IMR-90 (cell line): Measurements from ENCODE around the gene KRTAP10-6. TPM values are rescaled to one million over a fixed set of nuclear protein-coding genes. Genes with fewer than 3 reads are reported as not detected.
"Not testable (repeated sequence)": the region's sequence is repeated elsewhere in the genome, so short reads cannot be mapped to it uniquely, and the experiment has no call there.

Experiments
- ATAC-seq: fragments of 200-7000 bp; cut with Tn5 transposase; 2 replicates; pipeline ENCODE4 v1.9.1; 2020; ENCODE audit warnings: low read depth, mild to moderate bottlenecking, moderate library complexity
- BruUV-seq: library from RNA; stranded (reverse); fragments of 400-500 nt; replicated peaks from 2 replicates; lab custom pipeline; 2021; lab: Mats Ljungman, UMichigan
- CTCF ChIA-PET: fragments of 300-600 bp; formaldehyde crosslinking; extraction: SDS; loops from one replicate; lab custom pipeline; 2021; ENCODE audit warnings: antibody characterized with exemption; lab: Yijun Ruan, JAX
- POLR2A ChIA-PET: fragments of 300-600 bp; sonication (Branson Sonifier 250); formaldehyde crosslinking; loops from one replicate; lab custom pipeline; 2022; ENCODE audit warnings: antibody characterized with exemption; ENCODE audit not compliant: unreplicated experiment; lab: Charles Lee
- DNase-seq: peaks from one replicate; pipeline ENCODE4 v3.0.0; 2013
- H2AFZ ChIP-seq: replicated peaks from 2 replicates; pipeline ENCODE3; 2013; ENCODE audit warnings: low read length, mild to moderate bottlenecking; ENCODE audit not compliant: poor library complexity
- H2AK5ac ChIP-seq: 2 replicates; pipeline ENCODE4 v1.6.1; 2013; ENCODE audit warnings: low read depth, low read length, inconsistent platforms
- H2AK9ac ChIP-seq: replicated peaks from 2 replicates; pipeline ENCODE3; 2013; ENCODE audit warnings: mild to moderate bottlenecking, low read depth, low read length, moderate library complexity; ENCODE audit not compliant: poor library complexity
- H2BK120ac ChIP-seq: 2 replicates; pipeline ENCODE4 v1.6.1; 2013; ENCODE audit warnings: low read depth, low read length, inconsistent platforms
- H2BK15ac ChIP-seq: 3 replicates; pipeline ENCODE4 v1.6.1; 2013; ENCODE audit warnings: low read depth, low read length, inconsistent platforms
- H2BK20ac ChIP-seq: 2 replicates; pipeline ENCODE4 v1.6.1; 2013; ENCODE audit warnings: low read depth, mild to moderate bottlenecking, inconsistent platforms, low read length, moderate library complexity
- H2BK5ac ChIP-seq: 2 replicates; pipeline ENCODE4 v1.6.1; 2013; ENCODE audit warnings: mild to moderate bottlenecking, low read depth, low read length, inconsistent platforms; ENCODE audit not compliant: poor library complexity, severe bottlenecking
- H3K14ac ChIP-seq: replicated peaks from 2 replicates; pipeline ENCODE4 v1.6.1; 2013; ENCODE audit warnings: low read depth, low read length, inconsistent platforms
- H3K18ac ChIP-seq: 2 replicates; pipeline ENCODE4 v1.6.1; 2013; ENCODE audit warnings: low read depth, low read length, control low read depth
- H3K23ac ChIP-seq: 2 replicates; pipeline ENCODE4 v1.6.1; 2013; ENCODE audit warnings: low read depth, low read length, inconsistent platforms
- H3K27ac ChIP-seq: 2 replicates; pipeline ENCODE4 v1.5.1; 2013; ENCODE audit warnings: mild to moderate bottlenecking, control low read depth, low read length; ENCODE audit not compliant: insufficient read depth
- H3K27me3 ChIP-seq: 2 replicates; pipeline ENCODE4 v1.6.1; 2013; ENCODE audit warnings: low read length; ENCODE audit not compliant: control insufficient read depth, insufficient read depth
- H3K36me3 ChIP-seq: 2 replicates; pipeline ENCODE4 v1.6.1; 2013; ENCODE audit warnings: low read length, mixed read lengths; ENCODE audit not compliant: control insufficient read depth, insufficient read depth
- H3K4ac ChIP-seq: 2 replicates; pipeline ENCODE4 v1.6.1; 2013; ENCODE audit warnings: low read depth, low read length, inconsistent platforms
- H3K4me1 ChIP-seq: 2 replicates; pipeline ENCODE4 v1.6.1; 2013; ENCODE audit warnings: low read length, mixed read lengths; ENCODE audit not compliant: control insufficient read depth, insufficient read depth
- H3K4me2 ChIP-seq: 2 replicates; pipeline ENCODE4 v1.6.1; 2013; ENCODE audit warnings: low read depth, mild to moderate bottlenecking, control low read depth, low read length, moderate library complexity
- H3K4me3 ChIP-seq: 2 replicates; pipeline ENCODE4 v1.5.1; 2013; ENCODE audit warnings: low read depth, mild to moderate bottlenecking, control low read depth, low read length, moderate library complexity; ENCODE audit not compliant: insufficient read depth
- H3K56ac ChIP-seq: 2 replicates; pipeline ENCODE4 v1.6.1; 2013; ENCODE audit warnings: low read length, inconsistent platforms; ENCODE audit not compliant: insufficient read depth; ENCODE audit errors: extremely low read depth
- H3K79me1 ChIP-seq, 2 experiments: 2 replicates each; pipeline ENCODE4 v1.6.1; 2013; ENCODE audit warnings: low read length in 2 of 2, inconsistent platforms in 1 of 2, low read depth in 1 of 2
- H3K9ac ChIP-seq: 2 replicates; pipeline ENCODE4 v1.6.1; 2013; ENCODE audit warnings: low read depth, low read length, control low read depth
- H3K9me1 ChIP-seq: 2 replicates; pipeline ENCODE4 v1.6.1; 2013; ENCODE audit warnings: low read length, inconsistent platforms; ENCODE audit not compliant: insufficient read depth
- H3K9me3 ChIP-seq: 2 replicates; pipeline ENCODE4 v1.6.1; 2013; ENCODE audit warnings: low read length; ENCODE audit not compliant: control insufficient read depth, insufficient read depth
- H4K20me1 ChIP-seq: 2 replicates; pipeline ENCODE4 v1.6.1; 2013; ENCODE audit warnings: low read length, inconsistent platforms; ENCODE audit not compliant: insufficient read depth
- H4K5ac ChIP-seq: 2 replicates; pipeline ENCODE4 v1.6.1; 2013; ENCODE audit warnings: mild to moderate bottlenecking, low read depth, low read length, control low read depth
- H4K8ac ChIP-seq, 2 experiments: 2 replicates each; pipeline ENCODE4 v1.6.1; 2013; ENCODE audit warnings: low read depth in 2 of 2, low read length in 2 of 2, control low read depth in 1 of 2, inconsistent platforms in 1 of 2
- H4K91ac ChIP-seq: 2 replicates; pipeline ENCODE4 v1.6.1; 2013; ENCODE audit warnings: low read depth, low read length, inconsistent platforms; ENCODE audit not compliant: insufficient read depth
- FOS ChIP-seq: fragments of 150-350 bp; IDR thresholded peaks from 2 replicates; pipeline ENCODE4 v1.6.1; 2016; ENCODE audit warnings: low read depth, low read length
- MXI1 ChIP-seq: IDR thresholded peaks from 2 replicates; pipeline ENCODE4 v1.6.1; 2012; ENCODE audit warnings: low read depth, mild to moderate bottlenecking, low read length, moderate library complexity, borderline replicate concordance
- WGBS, 2 experiments: methylation state at CpG; one replicate each; pipeline versions ENCODE4 v1.1.5 to v1.1.7; 2013; ENCODE audit warnings: missing lambda C conversion rate in 2 of 2; ENCODE audit not compliant: insufficient read length in 1 of 2; ENCODE audit errors: extremely low coverage in 2 of 2; 5-methylcytosine and 5-hydroxymethylcytosine counted together
- dilution Hi-C: fragments of 300-500 bp; cut with HindIII; formaldehyde crosslinking; loops from one replicate; pipeline ENCODE4 v1.14.3; 2018; ENCODE audit warnings: low sequenced_read_pairs; ENCODE audit not compliant: unreplicated experiment
- in situ Hi-C: fragments of 300-500 bp; cut with MboI; formaldehyde crosslinking; loops from 3 replicates; pipeline ENCODE4 v1.14.3; 2019; ENCODE audit warnings: low sequenced_read_pairs, inconsistent platforms, mixed read lengths
- intact Hi-C: fragments of 100-400 bp; cut with micrococcal nuclease; formaldehyde crosslinking; loops from 2 replicates; pipeline ENCODE4 v1.10.0; 2022
- polyA plus RNA-seq, 3 experiments: library from polyadenylated mRNA; depleted of rRNA; stranded (reverse); fragments of >200 nt; gene quantifications; 2 replicates each; pipeline ENCODE4 v1.2.3, GENCODE V29; 2012; ENCODE audit warnings: low replicate concordance in 1 of 3
- total RNA-seq: library from RNA; depleted of rRNA; stranded (reverse); fragments of >200 nt; gene quantifications from 2 replicates; pipeline ENCODE4 v1.2.3, GENCODE V29; 2012

KRTAP10-6 gene
- total and polyA plus RNA-seq, 2 of the 4 experiments (the other 2 are of a cell fraction) = not detected

- intact Hi-C loops (no loop called here), dilution Hi-C loops (no loop called here), in situ Hi-C loops (no loop called here)
- Histone ChIP-seq H2BK5ac (no peak overlapping the region), H2AK5ac (no peak overlapping the region), H2AK9ac (no peak overlapping the region), H4K5ac (no peak overlapping the region), H3K14ac (no peak overlapping the region), H3K56ac (no peak overlapping the region), H4K91ac (no peak overlapping the region), H3K4ac (no peak overlapping the region), H3K27me3 (no peaks in the 10 kb centered on the region; the same call in 1 of the 2 replicates), H2AFZ (no peak overlapping the region), H3K4me2 (no peak overlapping the region), H3K9me1 (no peaks in the 10 kb centered on the region), H3K9me3 (peaks cover 10% of the 10 kb centered on the region), H3K9ac (no peak overlapping the region), H2BK120ac (no peak overlapping the region), H3K4me1 (no peaks in the 10 kb centered on the region), H3K18ac (no peak overlapping the region), H3K36me3 (no peaks in the 10 kb centered on the region), H3K27ac (no peak overlapping the region), H2BK20ac (no peak overlapping the region), H3K4me3 (no peak overlapping the region), H3K23ac (no peak overlapping the region), H2BK15ac (no peak overlapping the region), H4K8ac (no peak overlapping the region), H3K79me1 (no peaks in the 10 kb centered on the region), H4K20me1 (no peaks in the 10 kb centered on the region)
- TF ChIP-seq FOS (no peak), MXI1 (no peak)
- CTCF ChIA-PET = no interaction called here
- 61% methylated on average over 6 of the region's 12 CpGs; no CpG with 5 or more reads in 1 of the 2 experiments for WGBS, 2 experiments
- POLR2A ChIA-PET = no interaction called here
- BruUV-seq = no TSS peak
- ATAC-seq (no peak), DNase-seq (no peak)
Measured at GRCh38 chr21:44639331-44639655, 47.0 kb upstream of the KRTAP10-6 start.

- dilution Hi-C loops, ATAC-seq, H3K9me1 ChIP-seq, H3K4ac ChIP-seq, DNase-seq, H2AK5ac ChIP-seq, BruUV-seq, H3K36me3 ChIP-seq, H3K4me2 ChIP-seq, H3K14ac ChIP-seq, H2BK120ac ChIP-seq, H2AK9ac ChIP-seq, H4K20me1 ChIP-seq, H2BK20ac ChIP-seq, H3K79me1 ChIP-seq, H4K91ac ChIP-seq, in situ Hi-C loops, CTCF ChIA-PET, H3K4me1 ChIP-seq, H4K5ac ChIP-seq, H3K9ac ChIP-seq, H2BK15ac ChIP-seq, H2AFZ ChIP-seq, H3K23ac ChIP-seq, H3K27me3 ChIP-seq, H3K4me3 ChIP-seq, H4K8ac ChIP-seq, H3K27ac ChIP-seq, H3K18ac ChIP-seq, H3K9me3 ChIP-seq, H2BK5ac ChIP-seq, POLR2A ChIA-PET, H3K56ac ChIP-seq, intact Hi-C loops: not testable (repeated sequence)
- 82% methylated on average over 9 of the region's 21 CpGs; no CpG with 5 or more reads in 1 of the 2 experiments for WGBS, 2 experiments
Measured at GRCh38 chr21:44638506-44639330, 46.4 kb upstream of the KRTAP10-6 start.
